ENCODE data around the gene RNF152.

DNA sequence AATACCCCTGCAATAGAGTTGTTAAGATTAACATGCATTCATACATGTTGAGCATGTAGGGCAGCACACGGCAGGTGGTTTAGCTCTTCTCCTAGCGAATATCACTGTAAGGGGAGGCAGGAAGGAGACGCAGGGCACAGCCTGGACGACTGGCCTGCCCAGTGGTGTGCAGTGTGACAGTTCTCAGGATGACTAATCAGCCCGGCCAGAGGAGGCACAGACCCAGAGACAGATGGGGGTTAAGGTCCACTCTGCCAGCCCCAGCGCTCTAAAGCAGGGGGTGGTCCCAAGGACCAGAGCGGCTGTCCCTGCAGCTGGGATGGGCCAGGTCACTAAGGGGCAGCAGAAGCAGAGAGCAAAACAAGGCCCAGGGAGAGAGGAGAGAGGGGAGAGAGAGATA is 63.7 kb downstream of the RNF152 start:
- TF ChIP-seq POLR2AphosphoS5 (IDR thresholded peaks at IDR 0.05; ENCODE audit: borderline replicate concordance, low read depth, low read length) (no peak), EZH2 (IDR thresholded peaks at IDR 0.05) (no peak)
